SH-SY5Y (cell line): ENCODE data around the gene BLVRA.

Experiments
- GATA2 ChIP-seq: IDR thresholded peaks from 2 replicates; pipeline ENCODE4 v1.6.1; 2011; ENCODE audit warnings: mild to moderate bottlenecking, low read depth, low read length
- GATA3 ChIP-seq: IDR thresholded peaks from 2 replicates; pipeline ENCODE4 v1.6.1; 2011; ENCODE audit warnings: low read depth, mild to moderate bottlenecking, low read length, moderate library complexity

- TF ChIP-seq GATA2 (no peak), GATA3 (no peak)
Observed at GRCh38 chr7:43815373-43815772, 56.9 kb downstream of the BLVRA start.
